Measurements from ENCODE around the gene LGI1.

DNA sequence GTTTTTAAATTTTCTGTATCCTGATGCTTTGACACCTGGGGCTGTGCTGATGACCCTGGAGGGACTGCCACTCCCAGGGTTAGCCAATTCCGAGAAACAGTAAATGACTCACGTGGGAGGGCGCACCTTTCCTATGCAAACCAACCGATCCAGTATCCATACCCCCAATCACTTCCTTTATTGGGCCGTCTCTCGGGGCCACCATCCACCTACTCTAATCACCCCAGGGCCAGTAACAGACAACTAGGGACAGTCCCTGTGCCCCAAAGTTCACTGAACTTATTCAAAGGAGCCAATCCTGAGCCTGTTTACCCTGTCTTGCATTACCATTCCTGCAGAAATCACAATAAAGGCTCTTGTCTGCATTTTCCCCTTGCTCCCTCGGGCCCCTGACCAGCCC is 6.6 kb upstream of the LGI1 start:
- TF ChIP-seq, protein P1, sequence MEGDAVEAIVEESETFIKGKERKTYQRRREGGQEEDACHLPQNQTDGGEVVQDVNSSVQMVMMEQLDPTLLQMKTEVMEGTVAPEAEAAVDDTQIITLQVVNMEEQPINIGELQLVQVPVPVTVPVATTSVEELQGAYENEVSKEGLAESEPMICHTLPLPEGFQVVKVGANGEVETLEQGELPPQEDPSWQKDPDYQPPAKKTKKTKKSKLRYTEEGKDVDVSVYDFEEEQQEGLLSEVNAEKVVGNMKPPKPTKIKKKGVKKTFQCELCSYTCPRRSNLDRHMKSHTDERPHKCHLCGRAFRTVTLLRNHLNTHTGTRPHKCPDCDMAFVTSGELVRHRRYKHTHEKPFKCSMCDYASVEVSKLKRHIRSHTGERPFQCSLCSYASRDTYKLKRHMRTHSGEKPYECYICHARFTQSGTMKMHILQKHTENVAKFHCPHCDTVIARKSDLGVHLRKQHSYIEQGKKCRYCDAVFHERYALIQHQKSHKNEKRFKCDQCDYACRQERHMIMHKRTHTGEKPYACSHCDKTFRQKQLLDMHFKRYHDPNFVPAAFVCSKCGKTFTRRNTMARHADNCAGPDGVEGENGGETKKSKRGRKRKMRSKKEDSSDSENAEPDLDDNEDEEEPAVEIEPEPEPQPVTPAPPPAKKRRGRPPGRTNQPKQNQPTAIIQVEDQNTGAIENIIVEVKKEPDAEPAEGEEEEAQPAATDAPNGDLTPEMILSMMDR (IDR thresholded peaks at IDR 0.05) = no peak
- no peak for TF ChIP-seq ZFX (IDR thresholded peaks at IDR 0.05; ENCODE audit: borderline replicate concordance)
